Stimulated activated CD4-positive, alpha-beta T cell treated with anti-CD3 and anti-CD28 coated beads, Interleukin-4, amount 100 ng/mL, for 1 hour (primary cell): ENCODE measurements around the gene ALG12.

Experiments
- DNase-seq: peaks from one replicate; pipeline ENCODE4 v3.0.0-alpha.2; 2020

The ALG12 gene

DNA sequence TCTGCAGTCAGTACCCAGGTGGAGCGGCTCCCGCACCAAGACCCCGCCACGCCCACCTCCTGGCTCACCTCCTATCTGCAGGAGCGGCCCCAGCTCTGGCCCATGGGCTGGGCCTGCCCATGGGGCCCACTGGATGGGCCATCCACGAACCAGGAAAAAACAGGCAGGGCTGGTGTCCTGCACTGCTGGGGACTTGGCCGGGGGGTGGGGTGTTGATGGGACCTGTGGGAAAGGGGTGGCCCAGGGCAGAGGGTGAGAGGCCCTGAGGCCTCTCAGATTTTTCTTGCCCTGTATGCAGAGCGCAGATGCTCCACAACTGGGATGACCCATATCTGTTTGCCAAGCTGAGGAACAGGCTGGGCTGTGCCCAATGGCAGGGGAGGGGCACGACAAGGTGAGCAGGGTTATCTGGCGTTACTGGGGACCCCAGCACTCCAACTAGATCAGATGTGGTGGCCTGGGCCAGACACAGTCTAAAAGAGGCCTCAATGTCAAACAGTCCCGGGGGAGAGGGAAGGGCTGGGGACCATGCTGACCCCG, 39.7 kb upstream of the ALG12 start:
- no peak for DNase-seq

DNA sequence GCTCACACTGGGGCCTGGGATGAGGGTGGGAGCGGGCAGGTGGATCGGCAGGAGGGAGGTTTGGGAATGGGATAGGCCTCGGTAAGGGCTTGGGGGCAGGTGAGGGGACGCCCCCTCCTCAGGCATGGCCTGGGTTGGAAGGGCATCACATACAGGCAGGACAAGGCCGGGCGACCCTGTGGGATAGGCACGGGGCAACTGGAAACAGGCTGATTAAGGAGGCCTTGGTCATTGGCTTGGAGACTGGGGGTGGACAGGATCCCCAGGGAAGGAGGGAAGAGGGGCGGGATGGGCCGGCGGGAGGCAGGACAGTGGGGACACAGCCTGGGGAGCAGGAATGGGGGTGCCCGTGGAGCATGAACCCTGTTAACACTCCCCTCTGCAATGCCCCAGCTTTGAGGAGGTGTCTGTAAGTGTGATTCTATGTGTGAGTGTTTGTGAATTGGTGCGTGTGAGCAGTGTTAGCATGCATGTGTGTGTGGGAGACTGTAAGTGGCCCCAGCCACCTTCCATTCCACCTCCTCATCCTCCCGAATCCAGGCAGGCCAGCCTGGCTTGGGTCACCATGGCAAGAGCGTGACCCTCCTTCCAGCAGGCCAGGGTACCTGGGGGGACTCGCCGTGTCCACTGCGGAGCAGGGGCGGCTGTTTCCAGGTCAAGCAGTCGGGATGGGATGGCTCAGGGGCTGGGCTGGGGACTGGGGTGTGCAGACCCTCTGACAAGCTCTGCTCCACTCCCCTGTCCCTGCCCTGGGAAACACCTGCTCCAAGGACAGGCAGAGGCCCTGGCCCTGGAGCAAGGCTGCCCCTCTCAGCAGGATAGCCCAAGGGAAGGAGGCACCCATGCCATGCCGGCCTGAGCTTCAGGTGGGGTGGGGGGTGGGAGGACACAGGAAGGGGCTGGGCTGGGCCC, 38.9 kb upstream of the ALG12 start:
- DNase-seq = no peak

DNA sequence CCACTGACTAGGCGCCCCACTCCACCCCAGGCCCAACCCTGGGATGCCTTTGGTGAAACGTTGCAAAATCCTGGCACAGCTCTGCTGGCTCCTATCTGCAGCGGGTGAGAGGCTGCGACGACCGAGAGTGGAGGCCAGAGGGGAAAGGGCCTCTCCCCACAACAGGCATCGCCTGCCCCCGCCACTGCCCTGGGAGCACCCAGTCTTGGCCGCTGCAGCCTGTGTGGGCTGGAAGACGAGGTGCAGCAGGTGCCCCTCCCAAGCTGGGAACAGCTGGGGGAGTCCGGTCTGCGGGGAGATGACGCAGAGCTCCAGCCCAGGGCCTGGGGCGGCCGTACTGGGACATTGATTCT, 38.2 kb upstream of the ALG12 start:
- DNase-seq = no peak

DNA sequence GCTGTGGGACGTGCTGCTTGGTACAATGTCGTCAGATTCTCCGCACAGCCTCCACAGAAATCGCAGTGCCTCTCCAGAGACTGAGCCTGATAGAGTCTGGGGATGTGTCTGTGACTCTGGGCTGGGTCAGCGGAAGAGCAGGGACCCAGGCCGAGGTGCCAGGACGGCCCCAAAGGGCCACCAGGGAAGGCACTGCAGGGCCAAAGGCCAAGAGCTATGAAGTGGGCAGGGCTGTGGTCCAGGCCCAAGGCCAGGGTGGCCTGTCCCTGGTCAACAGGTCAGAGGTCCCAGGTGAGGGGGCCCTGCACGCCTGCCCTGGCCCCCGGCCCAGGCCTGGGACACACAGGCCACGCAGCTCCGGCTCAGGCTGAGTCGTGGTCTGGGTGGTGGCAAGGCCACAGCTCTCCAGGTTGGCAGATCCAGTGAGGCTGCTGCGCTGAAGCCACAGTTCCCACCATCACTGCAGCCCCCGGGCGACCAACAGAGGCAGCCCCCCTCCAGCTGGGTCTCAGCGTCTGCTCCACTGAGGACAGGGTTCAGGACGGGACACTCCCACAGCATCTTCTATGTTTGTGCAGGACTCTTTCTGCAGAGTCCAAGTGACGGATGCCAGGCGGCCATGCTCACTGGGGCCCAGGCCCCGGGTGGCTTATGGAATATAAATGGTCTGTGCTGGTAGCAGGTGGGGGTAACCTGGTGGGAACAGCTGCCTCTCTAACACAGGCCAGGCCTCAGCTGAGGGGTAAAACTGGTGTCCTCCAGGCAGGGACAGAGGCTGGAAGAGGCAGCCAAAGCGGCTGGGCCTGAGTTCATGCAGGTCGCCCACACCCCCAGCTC, 37.6 kb upstream of the ALG12 start:
- no peak for DNase-seq

- no peak for DNase-seq
Observed at GRCh38 chr22:49954991-49955580, 36.8 kb upstream of the ALG12 start.

DNA sequence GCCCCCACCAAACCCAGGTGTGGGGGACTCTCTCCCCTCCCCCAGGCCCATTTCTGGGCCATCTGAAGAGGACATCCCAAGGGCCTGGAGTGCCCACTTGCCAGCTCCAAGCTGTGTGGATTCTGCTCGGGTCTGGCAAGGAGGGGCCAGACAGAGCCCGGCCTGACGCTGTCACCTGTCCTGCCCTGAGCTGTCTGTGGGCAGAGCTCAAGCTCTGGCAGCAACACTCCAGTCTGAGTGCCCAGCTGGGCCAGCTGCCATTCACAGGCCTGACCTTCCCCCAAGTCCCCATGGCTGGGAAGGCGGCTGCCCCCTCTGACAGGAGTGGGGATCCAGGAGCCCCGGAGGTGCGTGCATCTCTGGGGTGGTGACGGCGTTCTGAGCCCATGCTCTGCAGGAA, 36.1 kb upstream of the ALG12 start:
- no peak for DNase-seq

DNA sequence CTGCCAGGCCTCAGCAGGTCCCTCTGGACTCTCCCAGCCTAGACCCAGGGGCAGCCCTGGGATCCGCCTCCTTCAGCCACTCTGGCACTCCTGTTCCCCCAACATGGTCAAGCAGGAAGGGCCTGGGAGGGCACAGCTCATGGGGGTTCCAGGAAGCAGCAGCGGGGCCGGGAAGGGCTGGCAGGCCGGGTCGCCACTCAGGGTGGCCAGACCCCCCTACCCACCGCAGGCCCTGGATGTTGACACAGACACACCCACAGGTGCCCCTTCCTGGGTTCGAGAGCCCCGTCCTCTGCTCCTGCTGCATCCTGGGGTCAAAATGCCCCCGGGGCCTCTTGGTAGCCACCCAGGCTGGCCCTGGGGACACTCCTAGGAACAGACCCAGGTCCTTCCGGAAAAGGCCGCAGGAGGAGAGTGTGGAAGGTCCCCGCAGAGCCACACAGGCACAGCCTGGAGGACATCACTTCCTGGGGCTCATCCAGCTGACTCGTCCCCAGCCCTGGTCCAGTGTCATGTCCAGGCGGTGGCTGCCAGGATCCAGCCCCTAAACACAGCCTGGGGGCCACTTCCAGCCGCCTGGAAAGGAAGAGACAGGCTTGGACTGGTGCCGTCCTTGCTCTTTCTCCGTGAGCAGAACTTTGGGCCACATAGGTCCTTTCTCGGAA, 35.6 kb upstream of the ALG12 start:
- no peak for DNase-seq

- DNase-seq = no peak
Observed at GRCh38 chr22:49953027-49953679, 34.9 kb upstream of the ALG12 start.

GRCh38 chr22:49951986-49952896, 34.0 kb upstream of the ALG12 start:
- no peak for DNase-seq

- DNase-seq = no peak
Observed at GRCh38 chr22:49951678-49951985, 33.4 kb upstream of the ALG12 start.

GRCh38 chr22:49951000-49951677, 32.9 kb upstream of the ALG12 start:
- DNase-seq = no peak

DNA sequence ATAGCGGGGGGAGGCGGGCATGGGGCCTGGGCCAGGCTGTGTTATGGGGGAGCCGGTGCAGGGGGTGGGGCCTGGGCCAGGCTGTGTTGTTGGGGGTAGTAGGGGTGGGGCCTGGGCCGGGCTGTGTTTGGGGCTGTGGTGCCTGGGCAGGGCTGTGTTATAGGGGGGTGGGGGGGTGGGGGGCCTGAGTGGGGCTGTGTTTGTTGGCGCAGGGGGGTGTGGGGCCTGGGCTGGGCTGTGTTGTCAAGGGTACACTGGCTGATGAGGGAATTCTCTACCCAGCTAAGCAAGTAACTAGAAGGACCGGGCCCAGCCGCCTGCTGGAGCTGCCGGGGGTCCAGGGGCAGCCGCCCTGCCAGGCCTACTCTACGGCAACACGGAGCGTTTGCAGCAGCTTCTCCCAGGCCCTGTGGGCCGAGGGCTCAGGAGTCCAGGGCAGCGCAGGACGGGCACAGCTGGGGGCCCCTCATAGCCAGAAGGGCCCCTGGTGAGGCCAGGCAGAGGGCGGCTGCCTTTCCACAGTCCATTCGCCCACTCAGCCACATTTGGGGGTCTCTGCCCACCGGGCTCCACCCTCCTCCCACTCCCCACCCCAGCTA, 32.3 kb upstream of the ALG12 start:
- DNase-seq = no peak

DNA sequence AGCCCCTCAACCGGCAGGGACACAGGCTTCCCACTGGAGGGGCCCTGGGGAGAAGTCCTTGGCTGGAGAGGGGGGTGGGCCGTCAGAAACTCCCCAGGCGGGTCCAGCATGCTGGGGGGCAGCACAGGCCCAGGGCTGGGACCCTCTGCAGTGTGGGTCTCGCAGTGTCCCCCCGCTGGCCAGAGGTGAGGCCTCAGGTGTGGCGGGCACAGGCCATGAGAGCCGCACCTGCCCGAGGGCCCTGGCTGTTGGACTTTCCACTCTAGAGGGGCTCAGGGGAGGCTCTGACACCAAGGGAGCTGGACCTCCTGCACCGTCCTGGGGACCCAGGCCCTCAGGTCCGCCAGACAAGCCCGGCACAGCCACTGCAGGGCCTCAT, 31.7 kb upstream of the ALG12 start:
- DNase-seq = no peak

GRCh38 chr22:49948958-49949913, 31.0 kb upstream of the ALG12 start:
- DNase-seq = no peak

DNA sequence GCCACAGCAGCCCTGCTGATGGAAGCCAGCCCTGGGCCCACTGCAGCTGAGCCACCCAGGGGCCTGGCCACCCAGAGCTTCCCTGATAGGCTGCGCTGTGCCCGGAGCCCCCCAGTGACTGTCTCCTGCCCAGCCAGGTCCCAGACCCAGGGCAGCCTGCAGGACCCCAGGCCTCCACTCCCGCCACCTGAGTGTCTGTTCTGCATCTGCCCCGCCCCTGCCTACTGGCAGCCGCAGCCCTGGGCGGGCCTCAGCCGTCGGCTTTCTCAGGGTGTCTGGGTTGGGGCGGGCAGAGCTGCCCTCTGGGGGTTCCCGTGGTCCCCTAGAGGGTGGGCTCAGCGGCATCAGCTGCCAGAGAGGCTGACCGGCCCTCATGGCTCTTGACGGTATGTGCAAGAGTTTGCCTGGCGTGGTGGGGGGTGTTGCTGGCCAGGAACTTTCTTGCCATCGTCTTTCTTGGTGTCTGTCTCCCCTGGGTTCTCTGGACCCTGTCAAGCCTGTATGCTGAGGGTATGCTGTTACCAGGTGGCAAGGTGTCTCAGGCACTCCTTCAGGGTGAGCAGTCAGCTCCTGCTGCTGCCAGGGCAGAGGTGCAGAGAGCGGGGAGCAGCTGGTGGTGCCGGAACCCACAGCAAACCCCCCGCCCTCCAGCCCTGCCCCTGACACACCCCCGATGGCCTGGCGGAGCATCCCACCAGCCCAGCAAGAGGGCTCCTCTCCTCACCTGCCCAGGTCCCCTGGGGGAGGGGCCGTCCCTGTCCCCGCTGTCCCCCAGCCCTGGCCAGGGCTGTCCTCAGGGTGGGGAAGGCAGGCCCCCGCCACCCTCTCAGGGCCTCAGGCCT, 30.1 kb upstream of the ALG12 start:
- DNase-seq = no peak

DNA sequence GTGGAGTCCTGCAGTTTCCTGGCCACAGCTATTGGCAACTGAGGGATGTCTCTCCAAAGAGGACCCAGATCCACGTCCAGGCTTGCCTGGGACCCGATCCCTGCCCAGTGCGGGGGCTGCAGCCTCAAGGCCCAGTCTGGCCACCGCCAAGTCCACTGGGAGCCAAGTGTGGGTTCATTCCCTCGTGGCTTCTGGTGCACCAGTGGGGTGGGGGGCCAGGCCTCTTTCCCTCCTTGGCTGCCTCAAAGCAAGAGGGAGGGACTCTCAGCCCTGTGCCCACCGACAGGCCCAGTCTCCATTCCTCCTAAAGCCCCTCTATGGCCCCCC, 29.0 kb upstream of the ALG12 start:
- DNase-seq = no peak

- DNase-seq = no peak
Observed at GRCh38 chr22:49946612-49947295, 28.5 kb upstream of the ALG12 start.
